Myocyte (in vitro differentiated cells): ENCODE measurements around the gene GPX8. TPM values are rescaled to one million over a fixed set of nuclear protein-coding genes. Genes with fewer than 3 reads are reported as not detected.

Experiments used
- DNase-seq: peaks from one replicate; pipeline ENCODE4 v3.0.0-alpha.2; 2012; ENCODE audit warnings: low read depth
- polyA plus RNA-seq: library from polyadenylated mRNA; unstranded; fragments of >200 nt; gene quantifications from one replicate; pipeline ENCODE4 v1.2.1, GENCODE V29; 2012; ENCODE audit warnings: missing spikeins
- total RNA-seq: library from RNA; depleted of rRNA; stranded (reverse); fragments of >200 nt; gene quantifications from 2 replicates; pipeline ENCODE4 v1.2.3, GENCODE V29; 2014

The GPX8 gene
- 83.7 and 90.6 TPM in 2 replicates for total RNA-seq
- polyA plus RNA-seq: 88.5 TPM

GRCh38 chr5:55159763-55160492 lies at the start of gene GPX8:
TSS of gene GPX8 (plus strand) at chr5:55160171. CDS start at chr5:55160193, 22 bp downstream.
- DNase-seq: peak; percentile 89

GRCh38 chr5:55110217-55110616 lies 49.8 kb upstream of the GPX8 start:
- no peak for DNase-seq

DNA sequence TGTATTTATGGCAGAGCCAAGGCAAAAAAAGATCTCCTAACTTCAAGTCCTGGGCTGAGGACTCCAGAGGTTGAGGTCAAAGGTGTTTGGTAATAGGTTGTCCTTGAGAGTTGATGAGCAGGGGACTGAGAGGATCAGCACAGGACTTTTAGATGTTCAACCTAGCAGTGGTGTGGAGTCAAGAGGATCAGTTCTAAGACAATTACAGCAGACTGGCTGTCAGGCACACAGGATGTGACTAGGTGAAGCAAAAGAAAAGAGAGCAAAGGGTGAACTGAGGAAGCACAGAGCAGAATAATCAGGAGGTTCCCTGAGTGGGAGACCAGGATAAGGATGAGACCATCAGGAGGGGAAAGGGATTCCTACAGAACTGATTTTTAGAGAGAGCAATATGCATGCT lies 46.6 kb upstream of the GPX8 start:
- DNase-seq: no peak

DNA sequence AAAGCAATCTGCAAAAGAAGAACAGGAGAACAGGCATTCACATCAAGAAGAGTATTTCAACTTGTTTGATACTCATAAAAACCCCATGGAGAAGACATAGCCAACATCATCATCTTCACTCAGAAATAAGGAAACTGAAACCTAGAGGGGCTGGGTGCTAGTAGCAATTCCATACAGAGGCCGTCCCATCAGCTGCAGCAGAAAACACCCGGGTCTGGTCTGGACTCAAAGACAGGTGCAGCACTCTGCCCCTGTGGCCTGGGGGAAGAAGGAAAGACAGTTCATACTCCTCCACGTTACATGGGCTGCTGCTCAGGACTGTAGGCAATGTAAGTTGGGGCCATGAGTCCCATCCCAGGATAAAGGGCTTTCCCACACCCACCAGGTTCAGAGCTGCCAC lies 45.9 kb upstream of the GPX8 start:
- DNase-seq: no peak

DNA sequence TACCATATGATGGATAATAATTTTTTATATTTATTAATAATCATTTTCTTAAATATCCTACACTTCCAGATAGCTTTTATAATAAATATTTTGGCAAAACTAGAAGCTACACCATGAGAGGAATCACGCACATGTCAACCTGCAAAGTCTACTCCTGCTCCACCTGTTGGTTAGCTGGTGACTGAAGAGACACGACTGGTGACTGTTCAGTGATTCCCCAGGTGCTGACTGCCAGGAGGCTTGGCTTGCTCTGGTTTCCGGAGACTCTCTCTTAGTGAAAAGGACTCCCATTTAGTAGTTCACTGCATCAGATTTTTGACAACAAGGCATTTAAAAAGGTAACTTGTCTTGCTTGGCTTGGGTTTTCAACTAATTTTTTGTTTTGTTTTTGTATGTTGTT lies 36.6 kb upstream of the GPX8 start:
- DNase-seq: no peak

- DNase-seq: no peak
These were observed 25.8 kb upstream of the GPX8 start for GRCh38 chr5:55134053-55134722.

DNA sequence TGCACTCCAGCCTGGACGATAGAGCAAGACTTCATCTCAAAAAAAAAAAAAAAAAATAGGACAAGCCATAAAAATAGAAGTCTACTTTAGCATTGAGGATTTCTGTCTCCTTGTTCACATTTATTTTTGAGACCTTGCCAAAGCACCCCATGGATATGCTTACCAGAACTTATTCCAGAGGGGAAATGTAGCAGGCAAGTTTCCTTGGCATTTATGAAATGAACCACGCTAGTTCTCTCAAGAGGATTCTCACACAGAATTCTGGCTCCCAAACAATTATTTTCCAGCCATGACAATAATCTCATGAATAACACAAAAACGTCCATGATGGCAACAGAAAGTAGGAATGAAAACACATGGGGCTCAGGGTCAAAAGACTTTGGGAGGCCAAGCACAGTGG lies 23.4 kb upstream of the GPX8 start:
- DNase-seq: no peak

- no peak for DNase-seq
These were observed 18.9 kb upstream of the GPX8 start for GRCh38 chr5:55140908-55141665.

- DNase-seq: peak; percentile 25
These were observed 17.9 kb upstream of the GPX8 start for GRCh38 chr5:55141945-55142690.

- DNase-seq: no peak
These were observed 16.3 kb upstream of the GPX8 start for GRCh38 chr5:55143624-55144023.

DNA sequence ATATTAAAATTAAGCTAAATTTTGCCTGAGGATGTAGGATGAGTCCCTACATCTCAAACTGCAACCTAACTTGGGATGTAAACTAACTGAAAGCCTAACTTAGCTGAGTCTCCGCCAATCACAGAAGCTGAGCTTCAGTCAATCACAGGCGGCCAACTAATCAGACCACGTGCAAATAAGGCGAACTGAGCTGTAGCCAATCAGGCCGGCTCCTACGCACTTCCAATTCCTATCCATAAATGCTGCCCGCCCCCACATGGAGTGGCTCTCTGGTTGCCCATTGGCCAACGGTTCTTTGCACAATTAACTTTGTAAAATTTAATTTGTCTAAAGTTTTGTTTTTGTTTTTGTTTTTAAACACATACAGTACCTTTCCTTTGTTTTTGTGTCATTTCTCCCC lies 13.9 kb upstream of the GPX8 start:
- no peak for DNase-seq

DNA sequence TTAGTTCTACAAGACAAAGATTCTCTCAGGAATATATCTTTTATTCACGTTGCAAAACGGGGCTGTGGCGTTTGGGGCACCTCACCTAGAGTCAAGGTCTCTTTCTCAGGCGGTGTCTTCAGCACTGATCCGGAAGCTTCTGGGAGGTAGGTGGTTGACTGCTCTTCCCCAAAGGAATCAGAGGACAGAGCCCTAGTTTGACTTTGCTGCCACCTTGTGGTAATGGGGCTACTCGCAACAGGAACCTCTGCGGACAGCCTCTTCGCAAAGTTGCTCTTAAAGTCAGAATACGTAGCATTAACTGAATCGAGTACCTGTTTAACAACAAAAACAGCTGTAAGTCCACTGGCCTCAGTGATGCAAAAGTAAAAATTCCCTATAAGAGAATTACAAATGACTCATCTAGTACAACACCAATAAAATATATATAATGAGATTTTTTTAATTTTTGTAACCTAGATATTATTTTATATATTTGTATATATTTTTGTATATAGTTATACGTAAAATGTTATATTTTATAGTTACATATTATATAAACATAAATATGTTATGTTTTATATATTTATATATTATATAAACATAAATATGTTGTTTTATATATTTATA lies 13.3 kb upstream of the GPX8 start:
- DNase-seq: peak; percentile 89

- no peak for DNase-seq
These were observed 10.6 kb upstream of the GPX8 start for GRCh38 chr5:55149308-55149795.

GRCh38 chr5:55151923-55152842 lies 7.8 kb upstream of the GPX8 start:
- DNase-seq: no peak

GRCh38 chr5:55154873-55155272 lies 5.1 kb upstream of the GPX8 start:
- peak; percentile 54 for DNase-seq

- peak; percentile 89 for DNase-seq
These were observed 680 bp downstream of the GPX8 start for GRCh38 chr5:55160493-55161209.

- DNase-seq: no peak
These were observed 2.7 kb downstream of the GPX8 start for GRCh38 chr5:55162666-55163065.

DNA sequence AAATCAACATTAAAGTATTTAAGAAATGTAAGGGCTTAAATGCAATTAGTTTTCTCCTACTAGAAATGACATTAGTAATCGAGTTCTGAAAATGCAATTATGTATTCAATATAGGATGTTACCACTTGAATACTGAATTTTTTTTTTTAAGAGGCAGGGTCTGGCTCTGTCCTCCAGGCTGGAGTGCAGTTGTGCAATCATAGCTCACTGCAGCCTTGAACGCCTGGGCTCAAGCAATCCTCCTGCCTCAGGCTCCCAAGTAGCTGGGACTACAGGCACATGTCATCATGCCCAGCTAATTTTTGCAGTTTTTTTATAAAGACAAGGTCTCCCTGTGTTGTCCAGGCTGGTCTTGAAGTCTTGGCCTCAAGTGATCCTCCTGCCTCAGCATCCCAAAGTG lies 11.5 kb downstream of the GPX8 start:
- DNase-seq: no peak
